SIG-M5 treated with dmso at 0.1 percent for 504 hours (cell line): ENCODE measurements around the gene SPATA2.
"Not testable (repeated sequence)": the region's sequence is repeated elsewhere in the genome, so short reads cannot be mapped to it uniquely, and the experiment has no call there.

Source experiments
- DNase-seq: peaks from one replicate; lab custom pipeline; 2025; ENCODE audit not compliant: unreplicated experiment; lab: John Stamatoyannopoulos, UW

Gene SPATA2

GRCh38 chr20:49906101-49906604, 9.2 kb downstream of the SPATA2 start:
- no peak for DNase-seq

- no peak for DNase-seq
Observed at GRCh38 chr20:49905415-49906091, 9.8 kb downstream of the SPATA2 start.

- no peak for DNase-seq
Observed at GRCh38 chr20:49904440-49905214, 10.7 kb downstream of the SPATA2 start.

- DNase-seq = no peak
Observed at GRCh38 chr20:49901588-49901987, 13.7 kb downstream of the SPATA2 start.

- DNase-seq = no peak
Observed at GRCh38 chr20:49899541-49900383, 15.6 kb downstream of the SPATA2 start.

- DNase-seq = peak; percentile 93
Observed at GRCh38 chr20:49896204-49896603, 19.1 kb downstream of the SPATA2 start.

- not testable (repeated sequence) for DNase-seq
Observed at GRCh38 chr20:49895474-49896093, 19.7 kb downstream of the SPATA2 start.

GRCh38 chr20:49894073-49894470, 21.3 kb downstream of the SPATA2 start:
- DNase-seq = peak; percentile 72

- peak; percentile 55 for DNase-seq
Observed at GRCh38 chr20:49893242-49894072, 21.9 kb downstream of the SPATA2 start.

GRCh38 chr20:49892817-49893216, 22.5 kb downstream of the SPATA2 start:
- no peak for DNase-seq

GRCh38 chr20:49892260-49892659, 23.1 kb downstream of the SPATA2 start:
- no peak for DNase-seq

GRCh38 chr20:49891476-49892110, 23.7 kb downstream of the SPATA2 start:
- no peak for DNase-seq

- no peak for DNase-seq
Observed at GRCh38 chr20:49890471-49891361, 24.6 kb downstream of the SPATA2 start.

- DNase-seq = no peak
Observed at GRCh38 chr20:49889935-49890333, 25.4 kb downstream of the SPATA2 start.

- no peak for DNase-seq
Observed at GRCh38 chr20:49889001-49889934, 26.1 kb downstream of the SPATA2 start.

GRCh38 chr20:49888212-49889000, 26.9 kb downstream of the SPATA2 start:
- peak; percentile 75 for DNase-seq
